HL-60 (cell line): Measurements from ENCODE around the gene NRP1.

Source experiments
- GABPA ChIP-seq: IDR thresholded peaks from 2 replicates; pipeline ENCODE4 v1.6.1; 2012; ENCODE audit warnings: low read depth
- POLR2AphosphoS5 ChIP-seq: IDR thresholded peaks from 2 replicates; pipeline ENCODE4 v1.6.1; 2012; ENCODE audit warnings: low read depth
- TF ChIP-seq, protein P1 (sequence below): IDR thresholded peaks from one replicate; pipeline ENCODE4 v1.5.1; 2011; ENCODE audit warnings: low read length, control low read depth, inconsistent platforms; ENCODE audit not compliant: insufficient read depth

DNA sequence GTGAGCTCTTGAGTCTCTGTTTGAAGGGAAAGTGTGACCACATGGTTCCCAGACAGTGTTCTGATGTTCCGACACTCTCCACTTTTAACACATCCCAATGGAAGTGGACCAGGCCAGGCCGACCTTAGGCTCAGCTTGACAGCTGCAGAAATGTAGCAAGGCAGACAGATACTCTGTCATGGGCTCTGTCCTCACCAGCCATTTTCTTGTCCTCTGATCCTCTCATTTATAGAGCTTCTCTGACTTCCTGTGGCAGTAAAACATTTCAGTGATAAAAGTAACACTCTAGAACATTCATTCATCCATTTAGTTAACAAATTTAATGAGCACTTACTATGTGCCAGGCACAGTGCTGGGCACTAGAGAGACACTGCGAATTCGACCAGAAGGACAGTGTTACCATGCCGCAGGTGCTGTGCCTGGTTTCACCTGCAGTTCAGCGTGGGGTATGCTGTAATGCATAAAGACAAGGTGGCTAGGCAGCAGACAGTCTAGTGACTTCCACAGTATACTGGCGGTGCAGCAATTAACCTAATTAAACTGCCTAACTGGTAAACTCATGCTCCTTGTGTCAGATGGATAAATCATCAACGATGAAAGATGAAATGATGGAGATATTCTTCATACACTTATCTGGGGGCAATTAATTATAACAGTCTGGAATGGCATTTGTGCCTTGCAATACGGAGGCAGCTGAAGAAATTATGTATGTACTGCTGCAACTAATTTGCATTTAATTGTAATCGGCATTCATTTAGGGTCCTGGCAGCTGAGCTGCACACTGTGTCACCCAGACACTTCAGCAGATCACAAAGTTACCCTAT lies 188.1 kb downstream of the NRP1 start:
- TF ChIP-seq, protein P1, sequence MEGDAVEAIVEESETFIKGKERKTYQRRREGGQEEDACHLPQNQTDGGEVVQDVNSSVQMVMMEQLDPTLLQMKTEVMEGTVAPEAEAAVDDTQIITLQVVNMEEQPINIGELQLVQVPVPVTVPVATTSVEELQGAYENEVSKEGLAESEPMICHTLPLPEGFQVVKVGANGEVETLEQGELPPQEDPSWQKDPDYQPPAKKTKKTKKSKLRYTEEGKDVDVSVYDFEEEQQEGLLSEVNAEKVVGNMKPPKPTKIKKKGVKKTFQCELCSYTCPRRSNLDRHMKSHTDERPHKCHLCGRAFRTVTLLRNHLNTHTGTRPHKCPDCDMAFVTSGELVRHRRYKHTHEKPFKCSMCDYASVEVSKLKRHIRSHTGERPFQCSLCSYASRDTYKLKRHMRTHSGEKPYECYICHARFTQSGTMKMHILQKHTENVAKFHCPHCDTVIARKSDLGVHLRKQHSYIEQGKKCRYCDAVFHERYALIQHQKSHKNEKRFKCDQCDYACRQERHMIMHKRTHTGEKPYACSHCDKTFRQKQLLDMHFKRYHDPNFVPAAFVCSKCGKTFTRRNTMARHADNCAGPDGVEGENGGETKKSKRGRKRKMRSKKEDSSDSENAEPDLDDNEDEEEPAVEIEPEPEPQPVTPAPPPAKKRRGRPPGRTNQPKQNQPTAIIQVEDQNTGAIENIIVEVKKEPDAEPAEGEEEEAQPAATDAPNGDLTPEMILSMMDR, result no peak
- TF ChIP-seq POLR2AphosphoS5, result no peak
- no peak for TF ChIP-seq GABPA
